Activated CD4-positive, alpha-beta memory T cell treated with anti-CD3 and anti-CD28 coated beads, Interleukin-2, amount 10 ng/mL, durations not matched to agents 7 days and 5 days (primary cell): ENCODE measurements around the gene CEP250. TPM values are rescaled to one million over a fixed set of nuclear protein-coding genes. Genes with fewer than 3 reads are reported as not detected.
A peak's percentile ranks its signal among the peaks of the same experiment; 100 is the strongest.

Experiments
- CTCF ChIA-PET: fragments of 350-600 bp; sonication (Branson Sonifier 250); formaldehyde crosslinking; loops from one replicate; lab custom pipeline; 2021; ENCODE audit warnings: antibody characterized with exemption, inconsistent platforms; lab: Charles Lee
- POLR2A ChIA-PET: fragments of 350-600 bp; sonication (Branson Sonifier 250); formaldehyde crosslinking; loops from one replicate; lab custom pipeline; 2021; ENCODE audit warnings: antibody characterized with exemption; lab: Charles Lee
- DNase-seq: peaks from one replicate; pipeline ENCODE4 v3.0.0-alpha.2; 2020
- H3K27ac Mint-ChIP-seq: one replicate; pipeline ENCODE4 v1.8.0; 2021; ENCODE audit warnings: mild to moderate bottlenecking, mixed read lengths
- H3K27me3 Mint-ChIP-seq: one replicate; pipeline ENCODE4 v1.8.0; 2021; ENCODE audit warnings: mixed read lengths
- H3K36me3 Mint-ChIP-seq: one replicate; pipeline ENCODE4 v1.8.0; 2021; ENCODE audit warnings: low read depth, mixed read lengths
- H3K4me1 Mint-ChIP-seq: one replicate; pipeline ENCODE4 v1.8.0; 2021; ENCODE audit warnings: mixed read lengths
- H3K4me3 Mint-ChIP-seq: one replicate; pipeline ENCODE4 v1.8.0; 2021; ENCODE audit warnings: mild to moderate bottlenecking, mixed read lengths
- H3K9me3 Mint-ChIP-seq: one replicate; pipeline ENCODE4 v1.8.0; 2021; ENCODE audit warnings: mixed read lengths
- total RNA-seq, 2 experiments: library from RNA; stranded (reverse); gene quantifications; one replicate each; pipeline ENCODE4 v1.2.3, GENCODE V29; 2021

The CEP250 gene
- total RNA-seq, 2 experiments from 2014 or later: 70.3 to 71.2 TPM

GRCh38 chr20:35461620-35462019 lies 6.2 kb downstream of the CEP250 start:
- ChIA-PET POLR2A (interaction anchor here (0.6 to 1.6 kb wide), 2 partner anchors 28 to 252 kb away, joined by 3 to 5 read pairs; no protein-coding TSS in a partner anchor), CTCF (interaction anchor here (1.2 to 1.5 kb wide), 3 partner anchors 9 to 492 kb away, joined by 3 read pairs; partner anchors contain the start of gene SCAND1)
- H3K36me3 Mint-ChIP-seq: peaks cover 16% of the 10 kb centered on the region
- no peak overlapping the region for H3K27ac Mint-ChIP-seq
- H3K27me3 Mint-ChIP-seq: no peaks in the 10 kb centered on the region
- H3K4me3 Mint-ChIP-seq: no peak overlapping the region
- H3K4me1 Mint-ChIP-seq: peaks cover 10% of the 10 kb centered on the region
- H3K9me3 Mint-ChIP-seq: no peaks in the 10 kb centered on the region
- no peak for DNase-seq

- Mint-ChIP-seq H3K9me3 (no peaks in the 10 kb centered on the region), H3K36me3 (peaks cover 16% of the 10 kb centered on the region), H3K27me3 (no peaks in the 10 kb centered on the region), H3K4me1 (peaks cover 10% of the 10 kb centered on the region), H3K4me3 (no peak overlapping the region), H3K27ac (no peak overlapping the region)
- DNase-seq: no peak
- CTCF ChIA-PET: interaction anchor here (1.2 to 1.3 kb wide), 4 partner anchors 17 to 246 kb away, joined by 3 read pairs; no protein-coding TSS in a partner anchor
- POLR2A ChIA-PET: interaction anchor here (1.6 kb wide), 1 partner anchor 27 kb away, joined by 5 read pairs; no protein-coding TSS in a partner anchor
Observed at GRCh38 chr20:35462351-35462750, 7.0 kb downstream of the CEP250 start.

GRCh38 chr20:35463455-35464300 lies 8.3 kb downstream of the CEP250 start:
- no peak overlapping the region for H3K4me3 Mint-ChIP-seq
- H3K36me3 Mint-ChIP-seq: peaks cover 16% of the 10 kb centered on the region
- no peak overlapping the region for H3K27ac Mint-ChIP-seq
- DNase-seq: peak; percentile 63
- no peaks in the 10 kb centered on the region for H3K9me3 Mint-ChIP-seq
- ChIA-PET CTCF (interaction anchor here (0.6 to 2.1 kb wide), 17 partner anchors 9 to 490 kb away, joined by 3 to 16 read pairs (median 3); partner anchors contain the start of genes CEP250 and SCAND1), POLR2A (interaction anchor here (0.6 to 2.2 kb wide), 7 partner anchors 9 to 317 kb away, joined by 3 to 15 read pairs (median 3); partner anchors contain the start of genes CEP250, CPNE1 and RBM12)
- H3K4me1 Mint-ChIP-seq: peaks cover 2% of the 10 kb centered on the region
- no peaks in the 10 kb centered on the region for H3K27me3 Mint-ChIP-seq

GRCh38 chr20:35465976-35466375 lies 10.6 kb downstream of the CEP250 start:
- ChIA-PET CTCF (interaction anchor here (1.4 to 2.5 kb wide), 2 partner anchors 11 to 18 kb away, joined by 4 to 9 read pairs; partner anchors contain the start of gene CEP250), POLR2A (interaction anchor here (1.8 to 2.7 kb wide), 2 partner anchors 11 to 25 kb away, joined by 8 to 19 read pairs; partner anchors contain the start of gene CEP250)
- H3K27ac Mint-ChIP-seq: no peak overlapping the region
- H3K9me3 Mint-ChIP-seq: no peaks in the 10 kb centered on the region
- H3K27me3 Mint-ChIP-seq: no peaks in the 10 kb centered on the region
- H3K36me3 Mint-ChIP-seq: peaks cover 19% of the 10 kb centered on the region
- no peak for DNase-seq
- H3K4me3 Mint-ChIP-seq: no peak overlapping the region
- peaks cover 2% of the 10 kb centered on the region for H3K4me1 Mint-ChIP-seq

- H3K27me3 Mint-ChIP-seq: no peaks in the 10 kb centered on the region
- no peak overlapping the region for H3K27ac Mint-ChIP-seq
- H3K4me1 Mint-ChIP-seq: peaks cover 2% of the 10 kb centered on the region
- H3K36me3 Mint-ChIP-seq: peaks cover 20% of the 10 kb centered on the region
- CTCF ChIA-PET: interaction anchor here (0.8 to 2.5 kb wide), 3 partner anchors 12 to 22 kb away, joined by 3 to 9 read pairs (median 4); partner anchors contain the start of gene CEP250
- no peak for DNase-seq
- POLR2A ChIA-PET: interaction anchor here (0.8 to 2.7 kb wide), 4 partner anchors 12 to 149 kb away, joined by 3 to 19 read pairs (median 6); partner anchors contain the start of genes CEP250 and SPAG4
- no peak overlapping the region for H3K4me3 Mint-ChIP-seq
- no peaks in the 10 kb centered on the region for H3K9me3 Mint-ChIP-seq
Observed at GRCh38 chr20:35466856-35467255, 11.5 kb downstream of the CEP250 start.

- DNase-seq: no peak
- H3K9me3 Mint-ChIP-seq: no peaks in the 10 kb centered on the region
- H3K4me3 Mint-ChIP-seq: no peak overlapping the region
- no peaks in the 10 kb centered on the region for H3K27me3 Mint-ChIP-seq
- POLR2A ChIA-PET: interaction anchor here (0.8 to 4.1 kb wide), 4 partner anchors 12 to 148 kb away, joined by 3 to 19 read pairs (median 11); partner anchors contain the start of genes CEP250 and SPAG4
- H3K36me3 Mint-ChIP-seq: peaks cover 20% of the 10 kb centered on the region
- H3K27ac Mint-ChIP-seq: no peak overlapping the region
- CTCF ChIA-PET: interaction anchor here (0.8 to 2.5 kb wide), 2 partner anchors 20 to 22 kb away, joined by 3 to 9 read pairs; no protein-coding TSS in a partner anchor
- H3K4me1 Mint-ChIP-seq: peaks cover 2% of the 10 kb centered on the region
Observed at GRCh38 chr20:35467339-35468224, 12.2 kb downstream of the CEP250 start.

- ChIA-PET POLR2A (interaction anchor here (0.8 to 4.1 kb wide), 3 partner anchors 10 to 22 kb away, joined by 3 to 18 read pairs (median 3); partner anchors contain the start of gene CEP250), CTCF (no interaction called here)
- no peaks in the 10 kb centered on the region for H3K9me3 Mint-ChIP-seq
- DNase-seq: no peak
- H3K27me3 Mint-ChIP-seq: no peaks in the 10 kb centered on the region
- no peak overlapping the region for H3K27ac Mint-ChIP-seq
- no peaks in the 10 kb centered on the region for H3K4me1 Mint-ChIP-seq
- no peak overlapping the region for H3K4me3 Mint-ChIP-seq
- H3K36me3 Mint-ChIP-seq: peaks cover 22% of the 10 kb centered on the region
Observed at GRCh38 chr20:35468671-35469334, 13.4 kb downstream of the CEP250 start.

- CTCF ChIA-PET: no interaction called here
- Mint-ChIP-seq H3K4me1 (no peaks in the 10 kb centered on the region), H3K27ac (no peak overlapping the region), H3K4me3 (no peak overlapping the region), H3K9me3 (no peaks in the 10 kb centered on the region), H3K36me3 (peaks cover 11% of the 10 kb centered on the region), H3K27me3 (no peaks in the 10 kb centered on the region)
- DNase-seq: no peak
- POLR2A ChIA-PET: no interaction called here
Observed at GRCh38 chr20:35472209-35472608, 16.8 kb downstream of the CEP250 start.

- no peaks in the 10 kb centered on the region for H3K9me3 Mint-ChIP-seq
- no peak overlapping the region for H3K27ac Mint-ChIP-seq
- H3K4me1 Mint-ChIP-seq: no peaks in the 10 kb centered on the region
- no peak overlapping the region for H3K4me3 Mint-ChIP-seq
- peaks cover 22% of the 10 kb centered on the region for H3K36me3 Mint-ChIP-seq
- H3K27me3 Mint-ChIP-seq: no peaks in the 10 kb centered on the region
- DNase-seq: no peak
- ChIA-PET CTCF (interaction anchor here (0.8 to 1.4 kb wide), 2 partner anchors 10 kb away, joined by 3 read pairs; no protein-coding TSS in a partner anchor), POLR2A (interaction anchor here (0.8 to 2.1 kb wide), 3 partner anchors 13 to 37 kb away, joined by 3 to 12 read pairs (median 3); no protein-coding TSS in a partner anchor)
Observed at GRCh38 chr20:35473684-35474083, 18.3 kb downstream of the CEP250 start.

- ChIA-PET POLR2A (interaction anchor here (0.8 to 2.1 kb wide), 5 partner anchors 12 to 268 kb away, joined by 3 to 12 read pairs (median 3); partner anchors contain the start of gene CEP250), CTCF (interaction anchor here (0.8 to 1.4 kb wide), 2 partner anchors 9 to 10 kb away, joined by 3 read pairs; no protein-coding TSS in a partner anchor)
- H3K4me3 Mint-ChIP-seq: no peak overlapping the region
- peaks cover 25% of the 10 kb centered on the region for H3K36me3 Mint-ChIP-seq
- no peak overlapping the region for H3K27ac Mint-ChIP-seq
- H3K9me3 Mint-ChIP-seq: no peaks in the 10 kb centered on the region
- no peak for DNase-seq
- H3K4me1 Mint-ChIP-seq: no peaks in the 10 kb centered on the region
- H3K27me3 Mint-ChIP-seq: no peaks in the 10 kb centered on the region
Observed at GRCh38 chr20:35474303-35474871, 19.0 kb downstream of the CEP250 start.

GRCh38 chr20:35476288-35476687 lies 20.9 kb downstream of the CEP250 start:
- POLR2A ChIA-PET: no interaction called here
- no peak for DNase-seq
- CTCF ChIA-PET: no interaction called here
- H3K27me3 Mint-ChIP-seq: no peaks in the 10 kb centered on the region
- no peak overlapping the region for H3K27ac Mint-ChIP-seq
- no peaks in the 10 kb centered on the region for H3K9me3 Mint-ChIP-seq
- peaks cover 2% of the 10 kb centered on the region for H3K4me1 Mint-ChIP-seq
- H3K4me3 Mint-ChIP-seq: no peak overlapping the region
- H3K36me3 Mint-ChIP-seq: peaks cover 29% of the 10 kb centered on the region
